Fibroblast of skin of left quadriceps (primary cell): ENCODE results near the gene H19.

Source experiments
- DNase-seq, 2 experiments: peaks; one replicate each; pipeline ENCODE4 v3.0.0-alpha.2; 2013; ENCODE audit warnings: low read depth in 2 of 2

H19 gene

GRCh38 chr11:1946812-1947484 lies 50.7 kb downstream of the H19 start, which contains the start of gene MRPL23:
MRPL23 (plus strand) TSS chr11:1947332; CDS start chr11:1947363, 31 bp downstream.
- no peak for DNase-seq
